Measurements from ENCODE around the gene NAPA.

DNA sequence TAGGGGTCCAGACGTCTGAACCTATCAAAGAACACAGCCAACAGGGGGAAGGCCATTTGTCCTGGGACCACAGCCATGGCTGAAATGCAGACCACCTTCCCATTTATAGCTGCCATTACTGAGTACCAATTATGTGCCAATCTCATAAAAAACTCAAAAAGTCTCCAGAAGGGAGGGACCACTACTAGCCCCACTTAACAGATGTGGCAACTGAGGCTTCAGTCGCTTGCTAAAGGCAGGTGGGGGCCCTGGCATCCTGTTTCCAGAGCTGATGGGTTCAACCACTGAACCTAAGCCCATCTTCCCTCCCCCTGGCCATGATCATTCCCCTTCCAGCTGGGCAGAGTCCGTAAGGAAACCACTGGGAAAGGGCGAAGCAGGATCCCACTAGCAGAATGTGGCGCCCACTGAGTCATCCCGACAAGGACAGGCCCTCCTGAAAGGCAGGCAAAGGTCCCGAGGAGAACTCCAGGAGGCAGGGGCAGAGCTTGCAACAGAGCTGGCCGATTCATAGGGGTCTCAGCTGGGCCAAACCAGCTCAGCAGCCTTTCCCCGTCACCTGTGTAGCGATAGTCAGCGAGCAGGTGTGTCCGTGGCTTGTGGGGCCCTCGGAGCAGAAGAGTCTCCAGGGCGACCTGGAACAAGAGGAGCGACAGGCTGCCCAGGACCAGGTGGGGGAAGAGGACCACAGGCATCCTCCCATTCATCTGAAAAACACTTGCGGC lies 14.3 kb upstream of the NAPA start:
- TF ChIP-seq, protein P1, sequence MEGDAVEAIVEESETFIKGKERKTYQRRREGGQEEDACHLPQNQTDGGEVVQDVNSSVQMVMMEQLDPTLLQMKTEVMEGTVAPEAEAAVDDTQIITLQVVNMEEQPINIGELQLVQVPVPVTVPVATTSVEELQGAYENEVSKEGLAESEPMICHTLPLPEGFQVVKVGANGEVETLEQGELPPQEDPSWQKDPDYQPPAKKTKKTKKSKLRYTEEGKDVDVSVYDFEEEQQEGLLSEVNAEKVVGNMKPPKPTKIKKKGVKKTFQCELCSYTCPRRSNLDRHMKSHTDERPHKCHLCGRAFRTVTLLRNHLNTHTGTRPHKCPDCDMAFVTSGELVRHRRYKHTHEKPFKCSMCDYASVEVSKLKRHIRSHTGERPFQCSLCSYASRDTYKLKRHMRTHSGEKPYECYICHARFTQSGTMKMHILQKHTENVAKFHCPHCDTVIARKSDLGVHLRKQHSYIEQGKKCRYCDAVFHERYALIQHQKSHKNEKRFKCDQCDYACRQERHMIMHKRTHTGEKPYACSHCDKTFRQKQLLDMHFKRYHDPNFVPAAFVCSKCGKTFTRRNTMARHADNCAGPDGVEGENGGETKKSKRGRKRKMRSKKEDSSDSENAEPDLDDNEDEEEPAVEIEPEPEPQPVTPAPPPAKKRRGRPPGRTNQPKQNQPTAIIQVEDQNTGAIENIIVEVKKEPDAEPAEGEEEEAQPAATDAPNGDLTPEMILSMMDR (conservative IDR thresholded peaks at IDR 0.05), result no peak
- TF ChIP-seq EZH2 (IDR thresholded peaks at IDR 0.05; ENCODE audit: low read depth), result no peak

Data from PC-9 (cell line).